GM10266 (cell line): ENCODE data around the gene UBE2G1.

ENCODE experiments used
- DNase-seq: peaks from one replicate; pipeline ENCODE4 v3.0.0; 2012; ENCODE audit errors: extremely low spot score
- CTCF ChIP-seq: IDR thresholded peaks from 2 replicates; pipeline ENCODE4 v1.5.1; 2012; ENCODE audit warnings: mild to moderate bottlenecking, low read depth; ENCODE audit not compliant: control insufficient read depth, insufficient read depth; ENCODE audit errors: missing control alignments

Gene UBE2G1

GRCh38 chr17:4319221-4319620 lies 47.3 kb downstream of the UBE2G1 start:
- no peak for TF ChIP-seq CTCF

GRCh38 chr17:4318596-4318995 lies 47.9 kb downstream of the UBE2G1 start:
- DNase-seq: no peak
- no peak for TF ChIP-seq CTCF

More at GRCh38 chr17:4319221-4319620, 47.3 kb downstream of the UBE2G1 start:
- DNase-seq: no peak

GRCh38 chr17:4318186-4318585 lies 48.3 kb downstream of the UBE2G1 start:
- TF ChIP-seq CTCF: no peak

GRCh38 chr17:4317610-4318009 lies 48.9 kb downstream of the UBE2G1 start:
- no peak for DNase-seq
- TF ChIP-seq CTCF: no peak

More at GRCh38 chr17:4318186-4318585, 48.3 kb downstream of the UBE2G1 start:
- no peak for DNase-seq

GRCh38 chr17:4316648-4317047 lies 49.8 kb downstream of the UBE2G1 start:
- TF ChIP-seq CTCF: no peak
- DNase-seq: no peak

GRCh38 chr17:4314618-4315017 lies 51.9 kb downstream of the UBE2G1 start:
- no peak for TF ChIP-seq CTCF
- DNase-seq: no peak

GRCh38 chr17:4314179-4314578 lies 52.3 kb downstream of the UBE2G1 start:
- no peak for TF ChIP-seq CTCF
- DNase-seq: no peak
